BLaER1 treated with 17β-estradiol and CSF1 and Interleukin-3, amounts not matched to agents 10 nM and 100 nM (cell line): ENCODE data around the gene BRD1.

Experiments
- H3K27ac ChIP-seq, 11 experiments: shearing (Covaris generic); formaldehyde crosslinking; 2 replicates each; pipeline ENCODE4 v1.8.1; 2022
- H3K27me3 ChIP-seq, 11 experiments: shearing (Covaris generic); formaldehyde crosslinking; 2 replicates each; pipeline ENCODE4 v1.8.1; 2022
- H3K36me3 ChIP-seq, 11 experiments: shearing (Covaris generic); formaldehyde crosslinking; 2 replicates each; pipeline ENCODE4 v1.8.1; 2022
- H3K4me1 ChIP-seq, 10 experiments: shearing (Covaris generic); formaldehyde crosslinking; 2 replicates each; pipeline ENCODE4 v1.8.1; 2022
- H3K4me2 ChIP-seq, 11 experiments: shearing (Covaris generic); formaldehyde crosslinking; 2 replicates each; pipeline ENCODE4 v1.8.1; 2022
- H3K4me3 ChIP-seq, 10 experiments: shearing (Covaris generic); formaldehyde crosslinking; 2 replicates each; pipeline ENCODE4 v1.8.1; 2022
- H3K9ac ChIP-seq, 11 experiments: shearing (Covaris generic); formaldehyde crosslinking; 2 replicates each; pipeline ENCODE4 v1.8.1; 2022
- H3K9me3 ChIP-seq, 11 experiments: shearing (Covaris generic); formaldehyde crosslinking; replicated peaks in 1 of 11; 2 replicates each; pipeline ENCODE4 v1.8.1; 2022
- H4K20me1 ChIP-seq, 11 experiments: shearing (Covaris generic); formaldehyde crosslinking; 2 replicates each; pipeline ENCODE4 v1.8.1; 2022
- Cebpa-rat ChIP-seq, 11 experiments: shearing (Covaris generic); IDR thresholded peaks; 2 replicates each; pipeline ENCODE4 v1.8.1; 2022

The BRD1 gene

GRCh38 chr22:49781289-49781782 lies 46.3 kb downstream of the BRD1 start:
- peaks cover 81 to 96% (median 91%) of the 10 kb centered on the region in 11 experiments for H3K36me3 ChIP-seq
- peak overlapping the region in 1 of 11 experiments; percentile 26; a peak in 2 of 22 replicates for H3K9ac ChIP-seq
- H3K4me1 ChIP-seq = peaks cover 0 to 68% (median 49%) of the 10 kb centered on the region in 10 experiments; a peak in 17 of 20 replicates
- peak overlapping the region in 4 of 11 experiments; percentile 22 to 58 (median 39); a peak in 7 of 22 replicates for H3K27ac ChIP-seq
- H3K4me3 ChIP-seq = no peak overlapping the region
- no peak for TF ChIP-seq Cebpa-rat (IDR thresholded peaks at IDR 0.05)
- no peaks in the 10 kb centered on the region for H3K27me3 ChIP-seq
- H4K20me1 ChIP-seq = peaks cover 92 to 100% (median 99%) of the 10 kb centered on the region in 11 experiments
- H3K4me2 ChIP-seq = peak overlapping the region in 3 of 11 experiments; percentile 26 to 47 (median 28); a peak in 4 of 22 replicates
- H3K9me3 ChIP-seq = no peaks in the 10 kb centered on the region

GRCh38 chr22:49780698-49781288 lies 46.9 kb downstream of the BRD1 start:
- Histone ChIP-seq H3K9ac (0 out of 22 replicates have a peak overlapping the region, but pooled peaks of 1 of the 11 experiments have one; percentile 14), H3K4me3 (no peak overlapping the region), H4K20me1 (peaks cover 92 to 100% (median 99%) of the 10 kb centered on the region in 11 experiments), H3K4me2 (peak overlapping the region in 3 of 11 experiments; percentile 1 to 28 (median 12); a peak in 2 of 22 replicates), H3K27me3 (no peaks in the 10 kb centered on the region), H3K4me1 (peaks cover 0 to 70% (median 53%) of the 10 kb centered on the region in 10 experiments; a peak in 17 of 20 replicates), H3K36me3 (peaks cover 83 to 95% (median 92%) of the 10 kb centered on the region in 11 experiments), H3K9me3 (no peaks in the 10 kb centered on the region), H3K27ac (peak overlapping the region in 3 of 11 experiments; percentile 22 to 48 (median 45); a peak in 5 of 22 replicates)
- TF ChIP-seq Cebpa-rat (IDR thresholded peaks at IDR 0.05) = no peak

- 0 out of 22 replicates have a peak overlapping the region, but pooled peaks of 1 of the 11 experiments have one; percentile 14 for H3K9ac ChIP-seq
These were observed 47.6 kb downstream of the BRD1 start for GRCh38 chr22:49779853-49780697.

GRCh38 chr22:49779211-49779610 lies 48.5 kb downstream of the BRD1 start:
- Histone ChIP-seq H3K4me2 (peak overlapping the region in 3 of 11 experiments; percentile 1 to 31 (median 2); a peak in 3 of 22 replicates), H3K27me3 (no peaks in the 10 kb centered on the region), H3K27ac (peak overlapping the region in 2 of 11 experiments; percentile 8 to 45; a peak in 1 of 22 replicates), H3K4me1 (peaks cover 9 to 74% (median 67%) of the 10 kb centered on the region in 10 experiments; a peak in 19 of 20 replicates), H3K9ac (0 out of 22 replicates have a peak overlapping the region, but pooled peaks of 1 of the 11 experiments have one; percentile 8), H3K36me3 (peaks cover 79 to 92% (median 89%) of the 10 kb centered on the region in 11 experiments), H4K20me1 (peaks cover 82 to 99% (median 96%) of the 10 kb centered on the region in 11 experiments), H3K4me3 (no peak overlapping the region), H3K9me3 (no peaks in the 10 kb centered on the region)
- no peak for TF ChIP-seq Cebpa-rat (IDR thresholded peaks at IDR 0.05)

More at GRCh38 chr22:49779853-49780697, 47.6 kb downstream of the BRD1 start:
- Histone ChIP-seq H3K4me2 (peak overlapping the region in 5 of 11 experiments; percentile 1 to 12 (median 2); a peak in 2 of 22 replicates), H4K20me1 (peaks cover 89 to 99% (median 96%) of the 10 kb centered on the region in 11 experiments), H3K9me3 (no peaks in the 10 kb centered on the region), H3K27me3 (no peaks in the 10 kb centered on the region), H3K4me3 (no peak overlapping the region), H3K27ac (peak overlapping the region in 3 of 11 experiments; percentile 2 to 45 (median 17); a peak in 3 of 22 replicates), H3K36me3 (peaks cover 79 to 92% (median 89%) of the 10 kb centered on the region in 11 experiments), H3K4me1 (peaks cover 3 to 74% (median 59%) of the 10 kb centered on the region in 10 experiments; a peak in 19 of 20 replicates)
- 0 out of 22 replicates have a peak, but pooled peaks of 2 of the 11 experiments have one; percentile 13 to 41 for TF ChIP-seq Cebpa-rat (IDR thresholded peaks at IDR 0.05)

GRCh38 chr22:49777569-49778249 lies 50.0 kb downstream of the BRD1 start:
- Histone ChIP-seq H3K9ac (0 out of 22 replicates have a peak overlapping the region, but pooled peaks of 1 of the 11 experiments have one; percentile 9), H3K36me3 (peaks cover 77 to 90% (median 86%) of the 10 kb centered on the region in 11 experiments), H3K27ac (peak overlapping the region in 1 of 11 experiments; percentile 46; a peak in 2 of 22 replicates), H3K4me1 (peaks cover 9 to 89% (median 81%) of the 10 kb centered on the region in 10 experiments; a peak in 19 of 20 replicates), H3K4me3 (no peak overlapping the region), H3K4me2 (peak overlapping the region in 3 of 11 experiments; percentile 4 to 71 (median 7); a peak in 3 of 22 replicates), H4K20me1 (peaks cover 69 to 99% (median 95%) of the 10 kb centered on the region in 11 experiments), H3K27me3 (no peaks in the 10 kb centered on the region), H3K9me3 (no peaks in the 10 kb centered on the region)
- TF ChIP-seq Cebpa-rat (IDR thresholded peaks at IDR 0.05) = no peak

- H3K4me2 ChIP-seq = peak overlapping the region in 9 of 11 experiments; percentile 29 to 71 (median 60); a peak in 16 of 22 replicates
- H3K36me3 ChIP-seq = peaks cover 75 to 92% (median 83%) of the 10 kb centered on the region in 11 experiments
- no peak overlapping the region for H3K4me3 ChIP-seq
- no peak for TF ChIP-seq Cebpa-rat (IDR thresholded peaks at IDR 0.05)
- H3K4me1 ChIP-seq = peaks cover 9 to 95% (median 86%) of the 10 kb centered on the region in 10 experiments; a peak in 19 of 20 replicates
- no peaks in the 10 kb centered on the region for H3K27me3 ChIP-seq
- H3K9me3 ChIP-seq = no peaks in the 10 kb centered on the region
- H3K27ac ChIP-seq = peak overlapping the region in 1 of 11 experiments; percentile 46; a peak in 1 of 22 replicates
- H4K20me1 ChIP-seq = peaks cover 65 to 99% (median 96%) of the 10 kb centered on the region in 11 experiments
- peak overlapping the region in 3 of 11 experiments; percentile 10 to 37 (median 11); a peak in 1 of 22 replicates for H3K9ac ChIP-seq
These were observed 50.8 kb downstream of the BRD1 start for GRCh38 chr22:49776891-49777290.

GRCh38 chr22:49775867-49776511 lies 51.7 kb downstream of the BRD1 start:
- peaks cover 68 to 89% (median 75%) of the 10 kb centered on the region in 11 experiments for H3K36me3 ChIP-seq
- peak overlapping the region in 4 of 11 experiments; percentile 3 to 37 (median 10); a peak in 4 of 22 replicates for H3K9ac ChIP-seq
- no peaks in the 10 kb centered on the region for H3K27me3 ChIP-seq
- no peaks in the 10 kb centered on the region for H3K9me3 ChIP-seq
- H3K4me2 ChIP-seq = peak overlapping the region in 10 of 11 experiments; percentile 5 to 71 (median 58); a peak in 17 of 22 replicates
- no peak for TF ChIP-seq Cebpa-rat (IDR thresholded peaks at IDR 0.05)
- H3K27ac ChIP-seq = peak overlapping the region in 3 of 11 experiments; percentile 6 to 46 (median 13); a peak in 3 of 22 replicates
- H4K20me1 ChIP-seq = peaks cover 56 to 99% (median 96%) of the 10 kb centered on the region in 11 experiments
- peak overlapping the region in 1 of 10 experiments; percentile 7; a peak in 1 of 20 replicates for H3K4me3 ChIP-seq
- peaks cover 9 to 96% (median 87%) of the 10 kb centered on the region in 10 experiments; a peak in 19 of 20 replicates for H3K4me1 ChIP-seq
